Muscle layer of duodenum (tissue), 2 donors: ENCODE measurements around the gene RSPH1.
A peak's percentile ranks its signal among the peaks of the same experiment; 100 is the strongest.

Source experiments
- H3K27ac ChIP-seq: one replicate; pipeline ENCODE4 v1.7.0; 2013; ENCODE audit warnings: mild to moderate bottlenecking, low read length
- H3K27me3 ChIP-seq: one replicate; pipeline ENCODE4 v1.7.0; 2013; ENCODE audit warnings: low read depth, mild to moderate bottlenecking, control low read depth, low read length
- H3K36me3 ChIP-seq, 2 donors: one replicate each; pipeline ENCODE4 v1.7.0; 2013; ENCODE audit warnings: low read length in 2 of 2, control low read depth in 1 of 2, mild to moderate bottlenecking in 1 of 2; ENCODE audit not compliant: insufficient read depth in 2 of 2, control insufficient read depth in 1 of 2
- H3K4me1 ChIP-seq, 2 donors: one replicate each; pipeline ENCODE4 v1.7.0; 2013; ENCODE audit warnings: low read length in 2 of 2, mild to moderate bottlenecking in 2 of 2, control low read depth in 1 of 2, moderate library complexity in 1 of 2; ENCODE audit not compliant: insufficient read depth in 2 of 2, control insufficient read depth in 1 of 2
- H3K4me3 ChIP-seq, 2 donors: one replicate each; pipeline ENCODE4 v1.7.0; 2013; ENCODE audit warnings: low read length in 2 of 2, low read depth in 1 of 2, mild to moderate bottlenecking in 1 of 2
- H3K9me3 ChIP-seq, 2 donors: one replicate each; pipeline ENCODE4 v1.7.0; 2013; ENCODE audit warnings: low read length in 2 of 2, control low read depth in 1 of 2, mild to moderate bottlenecking in 1 of 2; ENCODE audit not compliant: control insufficient read depth in 1 of 2
- donor health status: healthy.

RSPH1 gene

DNA sequence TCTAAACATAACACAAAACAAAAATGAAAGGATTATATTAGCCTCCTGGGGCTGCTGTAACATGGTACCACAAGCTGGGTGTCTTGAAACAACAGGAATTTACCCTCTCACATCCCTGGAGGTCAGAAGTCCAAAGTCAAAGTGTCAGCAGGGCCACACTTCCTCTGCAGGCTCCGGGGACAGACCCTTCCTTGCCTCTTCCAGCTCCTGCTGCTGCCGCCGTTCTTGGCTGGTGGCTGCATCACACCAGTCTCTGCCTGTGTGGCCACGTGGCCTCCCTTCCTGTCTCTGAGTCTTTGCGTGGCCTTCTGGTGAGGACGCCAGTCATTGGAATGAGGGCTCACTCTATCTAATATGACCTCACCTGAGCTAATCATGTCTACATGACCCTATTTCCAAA, 25.8 kb upstream of the RSPH1 start:
- peaks cover 6 to 31% of the 10 kb centered on the region in 2 donors for H3K36me3 ChIP-seq
- H3K9me3 ChIP-seq: no peaks in the 10 kb centered on the region
- H3K4me1 ChIP-seq: peaks cover 16 to 26% of the 10 kb centered on the region in 2 donors
- H3K27ac ChIP-seq: no peak overlapping the region
- no peaks in the 10 kb centered on the region for H3K27me3 ChIP-seq
- no peak overlapping the region for H3K4me3 ChIP-seq

DNA sequence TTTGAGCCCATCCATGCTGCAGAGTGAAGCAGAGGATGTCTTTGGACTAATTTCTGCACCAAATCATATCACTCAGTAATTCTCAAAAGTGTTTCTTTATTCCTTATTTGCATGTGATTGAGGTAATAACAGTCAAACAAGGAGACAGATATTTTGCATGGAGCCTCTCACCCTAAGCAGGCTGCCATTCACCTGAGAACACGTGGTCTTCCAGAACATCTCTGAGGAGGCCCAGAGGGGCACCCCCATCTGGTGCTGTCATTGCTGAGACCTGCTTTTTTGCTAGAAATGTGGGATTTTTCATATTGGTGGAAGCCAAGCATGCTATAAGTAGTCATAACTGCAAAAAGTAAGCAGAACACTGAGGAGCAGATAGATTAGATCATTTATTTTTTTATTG, 25.4 kb upstream of the RSPH1 start:
- peaks cover 6 to 31% of the 10 kb centered on the region in 2 donors for H3K36me3 ChIP-seq
- H3K27ac ChIP-seq: no peak overlapping the region
- no peaks in the 10 kb centered on the region for H3K27me3 ChIP-seq
- no peaks in the 10 kb centered on the region for H3K9me3 ChIP-seq
- peaks cover 13 to 22% of the 10 kb centered on the region in 2 donors for H3K4me1 ChIP-seq
- H3K4me3 ChIP-seq: no peak overlapping the region

DNA sequence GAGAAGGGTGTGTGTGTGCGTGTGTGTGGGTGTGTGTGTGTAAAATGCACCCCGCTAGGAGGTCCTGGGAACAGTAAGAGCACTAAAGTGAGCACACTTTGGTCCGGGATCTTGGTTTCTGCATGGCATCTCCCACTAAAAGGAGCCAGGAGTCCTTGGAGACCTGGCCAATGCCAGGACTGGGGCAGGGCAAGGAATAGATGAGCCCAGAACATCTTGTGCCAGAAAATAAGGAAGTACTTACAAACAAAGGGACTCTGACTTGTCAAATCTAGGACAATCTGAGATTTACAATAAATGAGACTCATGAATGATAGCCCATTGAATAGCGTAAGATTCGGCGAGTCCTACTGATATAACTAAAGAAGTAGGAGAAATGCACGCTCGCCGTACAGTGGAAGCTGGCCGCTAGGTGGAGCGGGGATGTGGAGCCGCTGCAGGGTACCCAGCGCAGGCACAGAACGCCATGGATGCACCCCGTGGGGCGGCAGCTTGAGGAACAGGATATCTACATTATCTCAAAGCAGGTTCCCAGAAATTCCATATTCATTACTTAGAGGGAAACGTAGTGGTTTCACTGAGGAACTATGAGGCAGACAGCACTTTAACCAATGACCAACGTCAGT, 24.7 kb upstream of the RSPH1 start:
- peaks cover 11 to 15% of the 10 kb centered on the region in 2 donors for H3K4me1 ChIP-seq
- no peaks in the 10 kb centered on the region for H3K27me3 ChIP-seq
- H3K9me3 ChIP-seq: no peaks in the 10 kb centered on the region
- no peak overlapping the region for H3K27ac ChIP-seq
- no peak overlapping the region for H3K4me3 ChIP-seq
- H3K36me3 ChIP-seq: peaks cover 6 to 31% of the 10 kb centered on the region in 2 donors

DNA sequence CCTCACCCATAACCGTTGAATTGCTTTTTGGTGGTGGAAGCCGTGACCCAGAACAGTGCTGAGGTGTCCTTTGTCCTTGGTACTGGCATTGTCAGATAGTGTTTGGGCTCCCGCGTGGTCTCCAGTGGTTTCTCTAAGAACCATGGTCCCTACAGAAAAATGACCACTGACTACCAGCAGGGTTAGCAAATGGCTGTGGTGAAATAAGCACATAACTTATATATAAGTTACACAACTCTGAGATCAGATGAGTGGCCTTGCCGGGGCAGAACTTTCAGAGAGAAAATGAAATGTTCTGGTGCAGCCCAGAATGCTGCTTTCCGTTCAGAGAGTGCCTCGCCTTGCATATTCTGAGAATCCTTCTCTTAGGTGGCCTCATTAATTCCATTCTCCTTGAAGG, 22.6 kb upstream of the RSPH1 start:
- H3K36me3 ChIP-seq: peaks cover 6 to 31% of the 10 kb centered on the region in 2 donors
- no peak overlapping the region for H3K4me3 ChIP-seq
- H3K9me3 ChIP-seq: no peaks in the 10 kb centered on the region
- H3K4me1 ChIP-seq: peaks cover 0 to 17% of the 10 kb centered on the region in 2 donors
- H3K27ac ChIP-seq: no peak overlapping the region
- H3K27me3 ChIP-seq: no peaks in the 10 kb centered on the region

DNA sequence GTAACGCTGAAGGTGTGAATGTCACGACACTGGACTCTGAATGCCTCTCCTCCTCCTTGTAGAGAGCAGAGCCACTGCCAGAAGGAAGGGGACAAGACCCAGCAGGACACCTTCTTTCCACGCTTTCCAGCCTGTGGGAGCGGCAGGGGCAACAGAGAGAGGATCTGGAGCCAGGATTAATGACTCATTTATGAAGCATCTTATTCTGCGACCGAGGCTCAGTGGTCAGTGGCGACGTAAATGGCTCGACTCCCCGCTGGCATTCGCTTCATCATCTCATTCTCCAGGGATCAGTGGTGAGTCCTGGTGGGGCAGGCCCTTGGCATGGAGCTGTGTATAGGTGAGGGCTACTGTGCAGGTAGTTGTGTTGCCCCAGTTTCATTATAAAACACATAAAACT, 22.2 kb upstream of the RSPH1 start:
- H3K4me1 ChIP-seq: peaks cover 0 to 18% of the 10 kb centered on the region in 2 donors
- H3K27me3 ChIP-seq: no peaks in the 10 kb centered on the region
- H3K9me3 ChIP-seq: no peaks in the 10 kb centered on the region
- H3K4me3 ChIP-seq: no peak overlapping the region
- no peak overlapping the region for H3K27ac ChIP-seq
- H3K36me3 ChIP-seq: peaks cover 6 to 31% of the 10 kb centered on the region in 2 donors

DNA sequence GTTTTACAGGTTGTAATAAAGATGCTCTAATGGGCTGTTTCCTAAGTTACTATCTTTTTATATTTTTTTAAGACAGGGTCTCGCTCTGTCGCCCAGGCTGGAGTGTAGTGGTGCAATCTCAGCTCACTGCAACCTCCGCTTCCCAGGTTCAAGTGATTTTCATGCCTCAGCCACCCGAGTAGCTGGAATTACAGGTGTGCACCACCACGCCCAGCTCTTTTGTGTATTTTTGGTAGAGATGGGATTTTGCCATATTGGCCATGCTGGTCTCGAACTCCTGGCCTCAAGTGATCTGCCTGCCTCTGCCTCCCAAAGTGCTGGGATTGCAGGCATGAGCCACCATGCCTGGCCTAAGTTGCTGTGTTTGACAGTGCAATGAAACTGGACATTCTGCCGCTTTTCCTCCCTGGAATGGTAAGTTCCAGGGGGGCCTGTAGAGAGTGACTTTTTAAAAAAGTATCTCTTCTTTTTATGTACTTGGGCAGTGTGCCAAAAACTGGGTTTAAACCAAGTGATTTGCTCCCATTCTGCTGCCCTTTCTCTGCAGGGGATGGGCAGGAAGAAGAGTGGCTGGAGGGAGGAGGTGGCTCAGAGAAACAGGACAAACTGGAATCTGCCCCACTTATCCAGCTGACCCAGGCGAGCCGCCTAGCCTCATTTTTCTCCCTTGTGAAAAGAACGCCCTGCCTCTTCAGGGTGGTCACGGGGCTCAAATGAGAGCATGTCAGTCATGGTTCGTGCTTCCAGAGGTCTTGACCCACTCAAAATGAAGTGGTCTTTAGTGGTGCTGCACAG, 19.9 kb upstream of the RSPH1 start:
- no peaks in the 10 kb centered on the region for H3K27me3 ChIP-seq
- H3K36me3 ChIP-seq: peaks cover 2 to 22% of the 10 kb centered on the region in 2 donors
- H3K27ac ChIP-seq: peak overlapping the region; percentile 75
- H3K4me1 ChIP-seq: peaks cover 0 to 22% of the 10 kb centered on the region in 2 donors
- peak overlapping the region in 1 of 2 donors; percentile 67 for H3K4me3 ChIP-seq
- H3K9me3 ChIP-seq: no peaks in the 10 kb centered on the region

DNA sequence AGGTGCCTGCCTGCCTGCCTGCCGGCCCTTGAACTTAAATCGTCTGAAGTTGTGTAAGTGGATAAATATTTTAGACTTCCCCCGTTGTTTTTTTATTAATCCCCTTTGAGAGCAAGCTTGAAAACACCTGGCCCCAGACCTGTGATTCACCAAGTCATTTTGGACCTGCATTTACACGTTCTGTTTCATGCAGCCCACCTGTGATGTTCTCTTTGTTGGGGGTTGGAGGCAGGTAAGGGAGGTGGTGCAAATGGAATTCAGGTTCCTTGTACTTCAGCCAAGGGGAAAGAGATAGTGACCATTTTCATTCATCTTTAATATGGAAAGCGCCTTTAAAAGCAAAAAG, 18.8 kb upstream of the RSPH1 start:
- H3K36me3 ChIP-seq: peaks cover 0 to 15% of the 10 kb centered on the region in 2 donors
- H3K27ac ChIP-seq: peak overlapping the region; percentile 75
- no peaks in the 10 kb centered on the region for H3K9me3 ChIP-seq
- H3K4me1 ChIP-seq: peaks cover 0 to 22% of the 10 kb centered on the region in 2 donors
- H3K4me3 ChIP-seq: peak overlapping the region; percentile 67 to 96
- no peaks in the 10 kb centered on the region for H3K27me3 ChIP-seq

DNA sequence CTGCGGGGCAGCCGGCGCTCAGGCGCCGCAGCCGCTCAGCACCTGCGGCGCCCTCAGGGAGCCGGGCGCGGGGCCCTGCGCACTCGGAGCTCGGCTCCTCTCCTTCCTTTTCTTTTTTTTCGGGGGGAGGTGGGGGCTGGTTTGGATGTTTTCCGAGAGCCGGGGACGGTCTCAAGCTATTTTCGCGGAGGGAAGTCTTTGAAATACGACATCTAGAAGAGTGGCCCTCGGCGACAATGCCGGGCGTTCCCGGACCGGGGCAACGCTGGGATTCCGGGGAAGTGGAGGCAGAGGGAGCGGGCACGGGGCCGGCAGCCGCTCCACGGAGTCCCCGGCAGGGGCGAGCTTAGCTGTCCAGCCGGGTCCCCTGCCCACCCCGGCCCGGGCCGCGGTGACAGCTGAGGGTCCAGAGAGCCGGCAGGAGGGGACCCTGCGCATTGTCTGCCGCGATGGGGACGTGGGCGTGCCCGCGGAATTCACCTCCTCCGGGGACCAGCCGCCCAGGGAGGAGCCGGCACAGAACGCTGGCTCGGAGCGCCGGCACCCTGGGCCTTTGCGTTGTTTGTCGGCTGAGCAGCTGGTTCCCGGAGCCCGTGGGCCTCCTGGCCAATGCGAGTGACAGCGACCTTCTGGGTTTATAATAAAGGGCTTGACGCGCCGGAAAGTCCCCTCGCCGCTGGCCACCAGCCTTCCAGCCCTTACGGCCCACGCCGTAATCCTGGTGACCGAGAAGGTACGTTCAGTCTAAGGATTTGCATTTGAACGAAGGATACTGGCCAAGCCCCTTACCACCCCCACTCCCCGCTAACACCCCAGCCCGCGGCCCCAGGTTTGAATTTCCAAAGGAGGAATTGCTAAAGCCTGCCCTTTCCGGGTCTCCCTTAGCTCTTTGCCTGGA, 18.2 kb upstream of the RSPH1 start:
- Histone ChIP-seq H3K27me3 (no peaks in the 10 kb centered on the region), H3K27ac (peak overlapping the region; percentile 75), H3K4me3 (peak overlapping the region; percentile 67 to 96), H3K9me3 (no peaks in the 10 kb centered on the region), H3K36me3 (peaks cover 0 to 9% of the 10 kb centered on the region in 2 donors), H3K4me1 (peaks cover 0 to 22% of the 10 kb centered on the region in 2 donors)

DNA sequence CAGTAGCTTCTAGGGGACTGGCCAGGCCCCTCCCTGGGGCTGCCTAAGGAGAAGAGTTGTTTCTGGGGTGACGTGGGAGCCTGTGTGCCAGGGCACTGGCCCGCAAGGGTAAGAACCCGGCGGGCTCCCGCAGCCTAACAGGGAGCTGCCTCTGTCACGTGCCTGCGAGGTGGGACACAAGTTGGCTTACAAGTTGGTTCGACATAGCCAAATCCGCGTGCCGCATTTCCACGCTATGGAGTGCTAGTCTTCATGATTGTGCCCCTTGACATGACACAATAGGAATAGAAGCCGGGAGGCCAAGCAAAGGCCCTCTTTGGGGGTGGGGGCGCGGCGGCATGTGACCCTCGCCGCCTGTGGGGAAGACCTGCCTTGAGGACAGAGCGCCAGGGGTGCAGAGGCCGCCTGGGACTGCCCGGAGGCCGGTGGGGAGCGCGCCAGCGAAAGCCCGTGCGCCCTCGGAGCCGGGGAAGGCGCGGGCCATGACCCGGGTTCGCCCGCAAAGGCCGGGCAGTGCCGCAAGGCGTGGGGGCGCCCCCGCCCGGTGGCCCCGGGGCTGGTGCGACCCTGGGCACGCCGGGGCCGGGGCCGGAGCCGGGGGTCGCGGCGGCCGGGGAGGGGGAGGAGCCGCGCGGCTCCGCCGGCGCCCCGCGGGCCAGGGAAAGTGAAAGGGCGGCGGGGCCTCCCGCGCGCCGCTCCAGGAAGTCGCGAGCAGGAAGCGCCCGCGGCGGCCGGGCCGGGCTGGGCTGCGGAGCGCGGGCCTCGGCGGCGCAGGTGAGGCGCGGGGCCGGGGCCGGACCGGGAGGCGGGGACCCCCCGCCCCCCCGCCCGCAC, 17.3 kb upstream of the RSPH1 start, which contains the start of gene SLC37A1:
SLC37A1 (plus strand) TSS at position 702 of the 834 bp plus-strand sequence. CDS start 4,603 bp downstream, outside the sequence.
- peaks cover 0 to under 1% of the 10 kb centered on the region in 2 donors for H3K36me3 ChIP-seq
- peaks cover 0 to 22% of the 10 kb centered on the region in 2 donors for H3K4me1 ChIP-seq
- H3K27me3 ChIP-seq: no peaks in the 10 kb centered on the region
- peak within 1 kb of the TSS; percentile 75 for H3K27ac ChIP-seq
- H3K9me3 ChIP-seq: no peaks in the 10 kb centered on the region
- peak within 1 kb of the TSS; percentile 67 to 96 for H3K4me3 ChIP-seq

DNA sequence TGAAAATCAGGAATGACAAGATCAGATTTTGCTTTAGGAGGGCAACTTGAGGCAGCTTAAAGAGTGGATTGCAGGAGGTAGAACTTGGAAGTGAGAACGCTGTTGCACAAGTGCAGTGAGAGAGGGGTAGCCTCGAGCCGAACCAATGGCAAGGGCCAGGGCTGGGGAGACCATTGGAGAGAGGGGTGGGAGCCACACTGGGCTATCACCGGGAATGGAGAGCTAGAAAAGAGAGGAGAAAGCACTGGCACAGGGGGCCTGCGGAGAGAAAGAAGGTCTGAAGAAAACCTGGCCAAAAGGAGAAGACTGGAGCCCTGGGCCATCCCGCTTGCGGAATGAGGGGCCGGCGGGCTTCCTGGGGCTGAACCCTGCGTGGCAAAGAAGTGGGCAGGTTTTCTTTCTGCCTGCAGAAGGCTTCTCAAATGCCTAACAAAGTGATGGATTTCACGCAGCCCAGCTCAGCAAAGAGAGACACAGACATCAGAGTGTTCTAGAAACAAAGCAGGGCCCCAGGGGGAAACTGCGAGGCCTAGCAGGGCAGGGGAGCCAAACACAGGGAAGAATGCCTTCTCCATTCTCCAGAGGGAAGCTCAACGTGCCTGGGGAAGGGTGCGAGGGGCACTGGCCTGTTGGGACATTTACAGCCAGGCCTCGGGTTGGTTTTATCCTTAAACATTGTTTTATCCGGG, 16.5 kb upstream of the RSPH1 start:
- Histone ChIP-seq H3K27ac (no peak overlapping the region), H3K4me3 (no peak overlapping the region), H3K36me3 (no peaks in the 10 kb centered on the region), H3K4me1 (peaks cover 0 to 22% of the 10 kb centered on the region in 2 donors), H3K9me3 (no peaks in the 10 kb centered on the region), H3K27me3 (no peaks in the 10 kb centered on the region)
